Heart right ventricle (tissue), 16 donors: Measurements from ENCODE around the gene SLC18A2. TPM values are rescaled to one million over a fixed set of nuclear protein-coding genes. Genes with fewer than 3 reads are reported as not detected.

Experiments
- ATAC-seq, 8 donors: fragments of 200-7000 bp; cut with Tn5 transposase; one replicate each; pipeline ENCODE4 v1.9.1; 2020; ENCODE audit warnings: mild to moderate bottlenecking in 8 of 8, moderate library complexity in 8 of 8, moderate number of reproducible peaks in 1 of 8
- DNase-seq, 2 donors: peaks; one replicate each; pipeline ENCODE4 v3.0.0-alpha.2; 2020
- H3K27ac ChIP-seq, 10 donors: fragments of 200-600 bp; sonication (generic) in 2 of 10; one replicate each; pipeline versions ENCODE4 v1.5.0 to v1.8.0; 2020 to 2022; ENCODE audit warnings: mild to moderate bottlenecking in 3 of 10
- H3K27me3 ChIP-seq, 7 donors: fragments of 200-600 bp; one replicate each; pipeline ENCODE4 v1.8.0; 2021 to 2022; ENCODE audit warnings: mild to moderate bottlenecking in 2 of 7
- H3K36me3 ChIP-seq, 9 donors: fragments of 200-600 bp; sonication (generic) in 1 of 9; one replicate each; pipeline versions ENCODE4 v1.5.0 to v1.8.0; 2020 to 2022; ENCODE audit warnings: mild to moderate bottlenecking in 2 of 9
- H3K4me1 ChIP-seq, 9 donors: fragments of 200-600 bp; sonication (generic) in 1 of 9; one replicate each; pipeline versions ENCODE4 v1.5.0 to v1.8.0; 2020 to 2022; ENCODE audit warnings: mild to moderate bottlenecking in 4 of 9
- H3K4me3 ChIP-seq, 10 donors: fragments of 200-600 bp; sonication (generic) in 2 of 10; one replicate each; pipeline versions ENCODE4 v1.5.0 to v1.8.0; 2020 to 2022; ENCODE audit warnings: mild to moderate bottlenecking in 7 of 10, moderate library complexity in 2 of 10
- H3K9me3 ChIP-seq, 11 donors: fragments of 200-600 bp in 10 of 11; sonication (generic) in 2 of 11; one replicate each; pipeline versions ENCODE4 v1.5.0 to v1.8.0; 2013 to 2022; ENCODE audit warnings: mild to moderate bottlenecking in 2 of 11, control low read depth in 1 of 11, moderate library complexity in 1 of 11
- WGBS, 2 donors: extraction: QIAGEN DNeasy Blood & Tissue Kit; methylation state at CpG; one replicate each; pipeline ENCODE4 v1.1.7; 2013; ENCODE audit warnings: inconsistent platforms in 1 of 2; 5-methylcytosine and 5-hydroxymethylcytosine counted together
- intact Hi-C, 10 donors: fragments of 100-400 bp; cut with DNase I; formaldehyde crosslinking; loops; one replicate each; pipeline versions ENCODE4 v1.11.1 to v1.14.2; 2022
- polyA plus RNA-seq, 2 donors: library from polyadenylated mRNA; stranded (reverse); fragments of 200-250 nt; gene quantifications; one replicate each; pipeline ENCODE4 v1.2.3, GENCODE V29; 2013
- total RNA-seq, 10 donors: library from RNA; stranded (reverse); fragmentation: NEBNext Ultra II Directional in 3 of 10; extraction: Animal tissue kit (Norgen Biotek cat#: 25700) in 3 of 10; gene quantifications; one replicate each; pipeline versions ENCODE4 v1.2.1 to v1.2.4, GENCODE V29; 2021 to 2023
- TF ChIP-seq, protein P1 (sequence below), 9 donors: fragments of 200-600 bp; sonication (generic) in 2 of 9; IDR thresholded peaks; one replicate each; pipeline versions ENCODE4 v1.5.0 to v1.8.0; 2021 to 2022; ENCODE audit warnings: antibody characterized with exemption in 9 of 9, mild to moderate bottlenecking in 5 of 9, moderate library complexity in 1 of 9
- donor health status: Arrhythmogenic right ventricular cardiomyopathy.
- donor health status: ischemic (EF 13 %, LVEDD 7.1; RV severe dilation, severe dysfunction).
- donor health status: healthy with polysubstance abuse.
- donor health status: DM: no; HTN: yes; CAD: no.
- donor health status: DM: no; HTN: no; CAD: no.
- donor health status: ischemic (EF 25% LVEDD 6.9; RV normal size, moderate dysfunction).
- donor health status: ischemic (EF 25% LVEDD 5.7; RV mildly dilated, moderate dysfunction).
- donor health status: healthy.
- donor health status: DM: yes; HTN: yes; CAD: no.
- donor health status: Ischemic cardiomyopathy.
- donor health status: ischemic (EF 35%, LVEDD 5.7; RV mildly dilated, moderate dysfunction).
- donor health status: nonischemic (EF 11% LVEDD 7.7; RV severe dilation, severe dysfunction).
- donor health status: DM: yes; HTN: yes; CAD: no.
- donor health status: PGD.
- donor health status: ischemic (EF 29% LVEDD 5.4; RV normal size, mild dysfunction).
- donor health status: nonischemic (EF 23%, LVEDD 6.1; RV moderate dilation, normal function).

The SLC18A2 gene
- total and polyA plus RNA-seq, 12 donors = 0.07 to 0.47 (median 0.18) TPM; not detected in 1

DNA sequence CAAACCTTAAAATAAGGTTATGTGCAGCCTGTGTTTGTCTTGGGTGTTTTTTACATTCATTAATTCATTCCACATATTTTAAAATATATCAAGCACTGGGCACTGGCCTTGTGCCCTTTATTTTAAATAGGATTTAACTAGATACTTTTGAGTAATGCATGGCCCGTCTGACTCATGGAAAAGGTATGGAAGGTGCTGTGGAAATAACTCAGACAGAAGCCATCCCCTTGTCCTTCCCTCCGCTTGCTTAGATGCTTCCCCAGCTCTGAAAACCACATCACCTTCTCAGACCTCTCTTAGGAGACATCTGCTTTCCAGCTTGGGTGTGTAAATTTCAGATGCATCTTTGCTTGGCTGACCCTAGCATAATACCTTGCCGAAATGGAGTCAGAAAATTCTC, 30.5 kb downstream of the SLC18A2 start:
- TF ChIP-seq, protein P1, sequence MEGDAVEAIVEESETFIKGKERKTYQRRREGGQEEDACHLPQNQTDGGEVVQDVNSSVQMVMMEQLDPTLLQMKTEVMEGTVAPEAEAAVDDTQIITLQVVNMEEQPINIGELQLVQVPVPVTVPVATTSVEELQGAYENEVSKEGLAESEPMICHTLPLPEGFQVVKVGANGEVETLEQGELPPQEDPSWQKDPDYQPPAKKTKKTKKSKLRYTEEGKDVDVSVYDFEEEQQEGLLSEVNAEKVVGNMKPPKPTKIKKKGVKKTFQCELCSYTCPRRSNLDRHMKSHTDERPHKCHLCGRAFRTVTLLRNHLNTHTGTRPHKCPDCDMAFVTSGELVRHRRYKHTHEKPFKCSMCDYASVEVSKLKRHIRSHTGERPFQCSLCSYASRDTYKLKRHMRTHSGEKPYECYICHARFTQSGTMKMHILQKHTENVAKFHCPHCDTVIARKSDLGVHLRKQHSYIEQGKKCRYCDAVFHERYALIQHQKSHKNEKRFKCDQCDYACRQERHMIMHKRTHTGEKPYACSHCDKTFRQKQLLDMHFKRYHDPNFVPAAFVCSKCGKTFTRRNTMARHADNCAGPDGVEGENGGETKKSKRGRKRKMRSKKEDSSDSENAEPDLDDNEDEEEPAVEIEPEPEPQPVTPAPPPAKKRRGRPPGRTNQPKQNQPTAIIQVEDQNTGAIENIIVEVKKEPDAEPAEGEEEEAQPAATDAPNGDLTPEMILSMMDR (IDR thresholded peaks at IDR 0.05) = no peak
- ATAC-seq = no peak
- 90% methylated on average over 3 of the region's 3 CpGs for WGBS, 2 donors
- Histone ChIP-seq H3K4me1 (no peaks in the 10 kb centered on the region), H3K36me3 (no peaks in the 10 kb centered on the region), H3K27ac (no peak overlapping the region), H3K27me3 (no peaks in the 10 kb centered on the region), H3K9me3 (no peaks in the 10 kb centered on the region), H3K4me3 (no peak overlapping the region)
- intact Hi-C loops = no loop called here
- DNase-seq = no peak

DNA sequence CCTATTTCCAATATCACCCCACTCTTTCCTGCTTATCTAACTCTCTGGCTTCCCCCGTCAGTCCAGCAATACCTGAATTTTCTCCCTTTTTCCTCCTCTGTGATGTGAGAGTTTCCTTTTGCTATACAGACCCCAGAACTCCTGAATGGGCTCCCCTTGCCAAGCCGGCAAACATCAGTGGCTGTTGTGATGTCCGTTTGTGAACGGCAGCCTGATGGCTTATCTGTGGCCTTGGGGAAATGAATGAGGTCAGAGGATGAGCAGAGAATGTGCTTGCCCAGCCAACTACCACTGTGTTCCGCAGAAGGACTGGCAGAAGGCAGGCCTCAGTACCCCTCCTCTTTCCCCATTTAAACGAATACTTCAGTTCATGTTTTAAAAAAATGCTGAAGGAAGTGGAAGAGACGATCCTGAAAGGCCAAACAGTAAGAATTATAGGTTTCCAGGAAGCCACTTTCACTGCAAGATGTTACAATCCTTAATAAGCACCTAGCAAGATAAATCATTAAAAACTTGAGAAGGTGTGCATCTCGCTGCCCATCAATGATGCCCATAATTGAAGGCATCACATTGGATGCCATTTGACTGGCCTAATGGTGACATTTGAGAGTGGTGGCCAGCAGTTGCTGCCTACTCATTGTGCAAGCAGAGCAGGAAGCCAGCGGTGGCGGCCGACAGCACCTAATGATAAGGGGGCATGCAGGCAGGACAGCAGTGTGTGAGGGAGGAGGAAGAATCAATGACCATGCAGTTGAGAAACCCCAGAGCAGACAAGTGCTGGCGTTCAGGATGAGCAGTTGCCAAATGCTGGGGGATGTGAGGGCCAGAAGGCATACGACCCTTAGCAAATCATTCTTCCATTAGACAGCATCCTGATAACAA, 31.5 kb downstream of the SLC18A2 start:
- intact Hi-C loops = no loop called here
- TF ChIP-seq, protein P1 (IDR thresholded peaks at IDR 0.05) = no peak
- H3K36me3 ChIP-seq = no peaks in the 10 kb centered on the region
- no peaks in the 10 kb centered on the region for H3K4me1 ChIP-seq
- H3K27ac ChIP-seq = no peak overlapping the region
- no peaks in the 10 kb centered on the region for H3K27me3 ChIP-seq
- ATAC-seq (no peak), DNase-seq (no peak)
- H3K4me3 ChIP-seq = no peak overlapping the region
- 52% methylated on average over 13 of the region's 13 CpGs for WGBS, 2 donors
- H3K9me3 ChIP-seq = no peaks in the 10 kb centered on the region

DNA sequence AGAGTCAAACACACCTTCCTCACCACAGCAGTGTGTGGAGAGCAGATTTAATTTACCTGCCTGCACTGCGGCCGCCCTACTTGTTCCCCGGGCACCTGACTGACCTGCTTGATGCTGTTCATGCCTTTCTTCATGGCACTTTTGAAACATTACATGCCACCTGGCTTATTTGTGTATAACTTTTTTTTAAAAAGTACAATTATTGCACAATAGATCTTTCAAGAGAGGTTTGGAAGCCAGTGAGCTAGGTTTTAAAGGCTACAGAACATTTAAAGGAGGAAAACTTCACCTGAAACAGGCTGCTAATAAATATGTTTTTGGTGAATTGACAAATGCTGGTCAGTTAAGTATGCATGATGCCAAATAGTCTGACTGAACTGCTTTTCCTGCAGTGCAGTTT, 33.1 kb downstream of the SLC18A2 start:
- intact Hi-C loops = no loop called here
- no peaks in the 10 kb centered on the region for H3K36me3 ChIP-seq
- DNase-seq (no peak), ATAC-seq (no peak)
- no peak overlapping the region for H3K27ac ChIP-seq
- TF ChIP-seq, protein P1 (IDR thresholded peaks at IDR 0.05) = no peak
- WGBS, 2 donors = 95 to 98% methylated on average over 3 of the region's 3 CpGs
- no peaks in the 10 kb centered on the region for H3K27me3 ChIP-seq
- H3K4me1 ChIP-seq = no peaks in the 10 kb centered on the region
- H3K4me3 ChIP-seq = no peak overlapping the region
- H3K9me3 ChIP-seq = no peaks in the 10 kb centered on the region

DNA sequence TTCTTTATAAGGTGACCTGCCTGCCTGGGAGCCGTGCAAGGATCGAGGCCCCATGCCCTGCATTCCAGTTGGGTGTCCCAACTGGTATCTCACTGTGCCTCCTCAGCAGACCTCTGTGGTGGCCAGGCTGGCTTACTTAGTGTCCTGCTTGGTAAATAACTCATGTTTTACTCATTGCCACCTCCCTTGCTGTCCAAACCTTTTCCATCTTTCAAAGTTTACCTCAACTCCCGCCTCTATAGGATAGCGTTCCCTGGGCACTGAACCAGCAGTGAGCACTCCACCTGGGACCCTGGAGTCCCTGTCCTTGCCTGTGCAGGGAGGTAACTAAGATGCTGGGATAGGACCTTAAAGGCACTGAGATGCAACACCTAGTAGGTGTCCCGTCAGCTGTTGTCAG, 33.6 kb downstream of the SLC18A2 start:
- intact Hi-C loops = no loop called here
- Histone ChIP-seq H3K27ac (no peak overlapping the region), H3K36me3 (no peaks in the 10 kb centered on the region), H3K4me3 (no peak overlapping the region), H3K9me3 (no peaks in the 10 kb centered on the region), H3K4me1 (no peaks in the 10 kb centered on the region), H3K27me3 (no peaks in the 10 kb centered on the region)
- TF ChIP-seq, protein P1 (IDR thresholded peaks at IDR 0.05) = no peak
- ATAC-seq (no peak), DNase-seq (no peak)
- 93 to 97% methylated on average over 5 of the region's 5 CpGs for WGBS, 2 donors
